Natural killer cell (primary cell): Measurements from ENCODE around the gene TMEM254. TPM values are rescaled to one million over a fixed set of nuclear protein-coding genes. Genes with fewer than 3 reads are reported as not detected.
"Not testable (repeated sequence)": the region's sequence is repeated elsewhere in the genome, so short reads cannot be mapped to it uniquely, and the experiment has no call there.

Experiments
- ATAC-seq, 3 donors: fragments of 150-1000 bp in 2 of 3; fragments of 200-7000 bp in 1 of 3; cut with Tn5 transposase; 1 replicate in 1 of 3; 2 replicates in 2 of 3; pipeline ENCODE4 v1.10.0; 2021; ENCODE audit warnings: mild to moderate bottlenecking in 2 of 3, moderate library complexity in 2 of 3
- DNase-seq, 2 donors: peaks; one replicate each; pipeline versions ENCODE4 v3.0.0 to v3.0.0-alpha.2; 2013 to 2021; ENCODE audit warnings: mixed read lengths in 1 of 2
- H3K27ac ChIP-seq: one replicate; pipeline ENCODE4 v1.5.1; 2013; ENCODE audit warnings: mild to moderate bottlenecking, low read length
- H3K27me3 ChIP-seq: one replicate; pipeline ENCODE4 v1.6.1; 2013; ENCODE audit warnings: low read length; ENCODE audit not compliant: control insufficient read depth, insufficient read depth
- H3K36me3 ChIP-seq: one replicate; pipeline ENCODE4 v1.6.1; 2013; ENCODE audit warnings: low read length; ENCODE audit not compliant: control insufficient read depth, insufficient read depth
- H3K4me1 ChIP-seq: one replicate; pipeline ENCODE4 v1.6.1; 2013; ENCODE audit warnings: low read length; ENCODE audit not compliant: control insufficient read depth, insufficient read depth
- H3K4me3 ChIP-seq: one replicate; pipeline ENCODE4 v1.5.1; 2013; ENCODE audit warnings: low read length
- H3K9me3 ChIP-seq: one replicate; pipeline ENCODE4 v1.6.1; 2013; ENCODE audit warnings: low read length; ENCODE audit not compliant: control insufficient read depth, insufficient read depth
- H3K27ac Mint-ChIP-seq, 2 donors: one replicate each; pipeline ENCODE4 v1.8.0; 2022; ENCODE audit warnings: mild to moderate bottlenecking in 2 of 2, mixed read lengths in 2 of 2, moderate library complexity in 1 of 2
- H3K27me3 Mint-ChIP-seq, 2 donors: one replicate each; pipeline ENCODE4 v1.8.0; 2022; ENCODE audit warnings: low read depth in 2 of 2, mixed read lengths in 2 of 2
- H3K36me3 Mint-ChIP-seq: one replicate; pipeline ENCODE4 v1.8.0; 2022; ENCODE audit warnings: mixed read lengths
- H3K4me1 Mint-ChIP-seq, 2 donors: one replicate each; pipeline ENCODE4 v1.8.0; 2022; ENCODE audit warnings: mixed read lengths in 2 of 2
- H3K4me3 Mint-ChIP-seq: one replicate; pipeline ENCODE4 v1.8.0; 2022; ENCODE audit warnings: mild to moderate bottlenecking, moderate library complexity, mixed read lengths
- H3K9me3 Mint-ChIP-seq, 2 donors: one replicate each; pipeline ENCODE4 v1.8.0; 2022; ENCODE audit warnings: mixed read lengths in 2 of 2
- WGBS: methylation state at CpG from one replicate; pipeline ENCODE4 v1.1.7; 2013; ENCODE audit warnings: missing lambda C conversion rate; ENCODE audit not compliant: insufficient coverage; 5-methylcytosine and 5-hydroxymethylcytosine counted together
- intact Hi-C: fragments of 100-400 bp; cut with micrococcal nuclease; formaldehyde crosslinking; loops from one replicate; pipeline ENCODE4 v1.14.2; 2022
- total RNA-seq, 4 donors: library from RNA; stranded (reverse); fragments of 120-200 nt in 1 of 4; gene quantifications; one replicate each; pipeline versions ENCODE4 v1.2.3 to v1.2.4, GENCODE V29; 2013 to 2022
- TF ChIP-seq, protein P1 (sequence below): fragments of 200-600 bp; IDR thresholded peaks from one replicate; pipeline ENCODE4 v1.8.0; 2022; ENCODE audit warnings: antibody characterized with exemption

Gene TMEM254, protein sequence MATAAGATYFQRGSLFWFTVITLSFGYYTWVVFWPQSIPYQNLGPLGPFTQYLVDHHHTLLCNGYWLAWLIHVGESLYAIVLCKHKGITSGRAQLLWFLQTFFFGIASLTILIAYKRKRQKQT
- 10 to 100 TPM in 2 of 3 donors, 1 to 10 TPM in 1; 7.1 to 11.1 (median 10.3) TPM for total RNA-seq
- total RNA-seq (2013): 10.8 TPM

DNA sequence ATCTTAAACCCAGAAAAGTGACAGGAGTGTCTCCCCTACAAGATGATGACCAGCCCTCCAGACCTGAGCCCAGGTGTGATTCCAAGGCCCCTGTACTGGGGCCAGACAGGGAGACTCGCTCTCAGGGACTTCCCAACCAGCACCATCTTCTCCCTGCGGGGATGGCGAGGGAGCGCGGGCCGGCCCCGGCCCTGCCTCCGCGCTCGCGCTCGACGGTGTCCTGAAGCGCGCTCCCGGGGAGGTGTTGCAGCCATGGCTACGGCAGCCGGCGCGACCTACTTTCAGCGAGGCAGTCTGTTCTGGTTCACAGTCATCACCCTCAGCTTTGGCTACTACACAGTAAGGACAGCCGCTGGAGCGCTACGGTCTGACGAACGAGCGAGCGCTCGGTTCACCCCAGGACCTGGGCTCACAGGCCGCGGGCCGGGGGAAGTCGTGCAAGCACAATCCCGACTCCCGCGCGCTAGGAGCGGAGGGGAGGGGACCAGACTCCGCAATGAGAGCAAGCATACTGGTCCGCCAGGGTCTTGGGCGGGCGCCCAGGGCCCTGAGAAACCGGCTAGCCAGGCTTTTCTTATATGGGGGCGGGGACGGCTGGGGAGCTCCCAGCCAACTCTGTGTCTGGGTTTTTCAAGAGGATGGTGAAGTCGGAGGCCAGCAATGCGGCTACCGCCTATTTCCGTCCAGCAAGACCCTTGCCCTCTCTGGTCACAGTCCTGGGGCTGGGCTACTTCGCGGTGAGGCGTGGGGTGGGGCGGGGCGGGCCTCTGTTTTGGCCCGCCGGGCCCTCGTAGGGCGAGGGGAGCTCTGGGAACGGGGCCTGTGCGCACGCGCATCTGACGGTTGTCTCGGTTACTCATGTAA, at the start of gene TMEM254:
TSS of gene TMEM254 (plus strand) at position 218 of the 864 bp plus-strand sequence. CDS start at position 253, 35 bp downstream.
- ATAC-seq: peak; percentile 80 to 91 (median 84)
- H3K4me1 Mint-ChIP-seq: peaks cover 20% of the 10 kb centered on the region in 2 donors
- peaks cover 0 to 2% of the 10 kb centered on the region in 2 donors for H3K27me3 Mint-ChIP-seq
- H3K27ac Mint-ChIP-seq: peak within 1 kb of the TSS; percentile 91 to 97
- TF ChIP-seq, protein P1, sequence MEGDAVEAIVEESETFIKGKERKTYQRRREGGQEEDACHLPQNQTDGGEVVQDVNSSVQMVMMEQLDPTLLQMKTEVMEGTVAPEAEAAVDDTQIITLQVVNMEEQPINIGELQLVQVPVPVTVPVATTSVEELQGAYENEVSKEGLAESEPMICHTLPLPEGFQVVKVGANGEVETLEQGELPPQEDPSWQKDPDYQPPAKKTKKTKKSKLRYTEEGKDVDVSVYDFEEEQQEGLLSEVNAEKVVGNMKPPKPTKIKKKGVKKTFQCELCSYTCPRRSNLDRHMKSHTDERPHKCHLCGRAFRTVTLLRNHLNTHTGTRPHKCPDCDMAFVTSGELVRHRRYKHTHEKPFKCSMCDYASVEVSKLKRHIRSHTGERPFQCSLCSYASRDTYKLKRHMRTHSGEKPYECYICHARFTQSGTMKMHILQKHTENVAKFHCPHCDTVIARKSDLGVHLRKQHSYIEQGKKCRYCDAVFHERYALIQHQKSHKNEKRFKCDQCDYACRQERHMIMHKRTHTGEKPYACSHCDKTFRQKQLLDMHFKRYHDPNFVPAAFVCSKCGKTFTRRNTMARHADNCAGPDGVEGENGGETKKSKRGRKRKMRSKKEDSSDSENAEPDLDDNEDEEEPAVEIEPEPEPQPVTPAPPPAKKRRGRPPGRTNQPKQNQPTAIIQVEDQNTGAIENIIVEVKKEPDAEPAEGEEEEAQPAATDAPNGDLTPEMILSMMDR: no peak
- Histone ChIP-seq H3K9me3 (no peaks in the 10 kb centered on the region), H3K36me3 (no peaks in the 10 kb centered on the region), H3K4me1 (peaks cover 14% of the 10 kb centered on the region), H3K4me3 (peak within 1 kb of the TSS; percentile 100), H3K27ac (peak within 1 kb of the TSS; percentile 96), H3K27me3 (no peaks in the 10 kb centered on the region)
- DNase-seq: peak; percentile 80 to 92
- intact Hi-C loops: no loop called here
- peak within 1 kb of the TSS; percentile 99 for H3K4me3 Mint-ChIP-seq
- under 1% methylated on average over 64 of the region's 64 CpGs for WGBS
- no peaks in the 10 kb centered on the region for H3K36me3 Mint-ChIP-seq
- H3K9me3 Mint-ChIP-seq: no peaks in the 10 kb centered on the region

DNA sequence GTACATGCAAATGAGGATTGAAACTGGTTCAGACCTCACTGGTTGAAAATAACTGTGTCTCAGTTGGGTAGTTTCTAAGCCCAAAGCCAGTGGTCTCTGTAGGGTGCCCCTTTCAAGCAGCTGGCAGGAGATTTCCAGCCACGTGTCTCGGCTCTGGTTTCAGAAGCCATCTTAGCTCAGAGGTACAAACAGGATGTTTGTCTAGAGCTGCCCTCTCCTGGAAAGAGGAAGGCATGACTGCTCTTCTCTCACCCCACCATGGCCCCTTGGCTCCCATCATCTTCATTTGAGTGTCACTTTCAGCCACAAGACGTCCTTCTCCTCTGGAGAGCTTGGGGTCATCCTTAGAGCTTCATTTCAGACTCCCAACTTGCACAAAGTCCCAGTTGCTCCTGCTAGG, 49.3 kb upstream of the TMEM254 start:
- H3K4me3 Mint-ChIP-seq, H3K36me3 Mint-ChIP-seq, H3K27ac Mint-ChIP-seq, H3K9me3 Mint-ChIP-seq, H3K27me3 ChIP-seq, H3K4me3 ChIP-seq, intact Hi-C loops, H3K36me3 ChIP-seq, H3K4me1 Mint-ChIP-seq, H3K4me1 ChIP-seq, ATAC-seq, H3K27ac ChIP-seq, H3K9me3 ChIP-seq, H3K27me3 Mint-ChIP-seq, DNase-seq: not testable (repeated sequence)
- 62% methylated on average over 3 of the region's 3 CpGs for WGBS

DNA sequence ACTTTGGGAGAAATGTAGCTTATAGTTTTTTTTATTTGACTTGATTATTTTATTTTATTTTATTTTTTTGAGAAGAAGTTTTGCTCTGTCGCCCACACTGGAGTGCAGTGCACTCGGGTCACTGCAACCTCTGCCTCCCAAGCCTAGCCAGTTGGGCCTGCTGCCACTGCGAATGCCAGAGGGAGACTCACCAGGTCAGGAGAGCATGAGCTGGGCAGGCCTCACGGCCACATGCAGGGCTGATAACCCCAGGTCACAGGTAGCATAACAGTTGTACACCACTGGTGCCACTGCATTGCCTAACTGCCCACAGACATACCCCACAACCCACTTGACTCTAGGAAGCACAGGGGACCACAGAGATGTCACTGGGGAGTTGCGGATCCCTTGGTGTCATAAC, 48.6 kb upstream of the TMEM254 start:
- DNase-seq, H3K4me3 ChIP-seq, H3K4me1 Mint-ChIP-seq, H3K27me3 Mint-ChIP-seq, H3K27ac Mint-ChIP-seq, H3K36me3 Mint-ChIP-seq, H3K36me3 ChIP-seq, H3K27me3 ChIP-seq, H3K27ac ChIP-seq, H3K9me3 Mint-ChIP-seq, intact Hi-C loops, ATAC-seq, H3K4me1 ChIP-seq, H3K4me3 Mint-ChIP-seq, H3K9me3 ChIP-seq: not testable (repeated sequence)
- 47% methylated on average over 5 of the region's 5 CpGs for WGBS

DNA sequence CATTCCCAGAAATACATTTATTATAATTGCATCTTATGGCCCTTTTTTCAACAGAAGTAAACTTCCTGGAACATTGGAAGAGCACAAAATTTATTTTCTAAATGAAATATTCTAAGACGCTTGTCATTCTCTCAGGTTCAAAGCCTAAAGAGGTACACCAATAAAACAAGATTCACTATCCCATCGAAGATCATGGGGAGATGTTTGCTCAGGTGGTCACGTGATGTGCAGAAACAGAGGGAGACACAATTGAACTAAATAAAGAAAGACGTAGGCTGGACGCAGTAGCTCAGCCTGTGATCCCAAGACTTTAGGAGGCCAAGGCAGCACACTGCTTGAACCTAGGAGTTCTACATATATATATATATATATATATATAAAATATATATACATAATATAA, 46.0 kb upstream of the TMEM254 start:
- H3K27ac Mint-ChIP-seq: no peak overlapping the region
- H3K27me3 Mint-ChIP-seq: no peaks in the 10 kb centered on the region
- WGBS: 90% methylated on average over 5 of the region's 5 CpGs
- H3K4me1 Mint-ChIP-seq: no peaks in the 10 kb centered on the region
- no peaks in the 10 kb centered on the region for H3K9me3 Mint-ChIP-seq
- intact Hi-C loops: no loop called here
- Histone ChIP-seq H3K4me1 (no peaks in the 10 kb centered on the region), H3K4me3 (no peak overlapping the region), H3K36me3 (no peaks in the 10 kb centered on the region), H3K9me3 (no peaks in the 10 kb centered on the region), H3K27ac (no peak overlapping the region), H3K27me3 (no peaks in the 10 kb centered on the region)
- no peak overlapping the region for H3K4me3 Mint-ChIP-seq
- no peak for DNase-seq
- ATAC-seq: no peak
- no peaks in the 10 kb centered on the region for H3K36me3 Mint-ChIP-seq
- TF ChIP-seq, protein P1: no peak

DNA sequence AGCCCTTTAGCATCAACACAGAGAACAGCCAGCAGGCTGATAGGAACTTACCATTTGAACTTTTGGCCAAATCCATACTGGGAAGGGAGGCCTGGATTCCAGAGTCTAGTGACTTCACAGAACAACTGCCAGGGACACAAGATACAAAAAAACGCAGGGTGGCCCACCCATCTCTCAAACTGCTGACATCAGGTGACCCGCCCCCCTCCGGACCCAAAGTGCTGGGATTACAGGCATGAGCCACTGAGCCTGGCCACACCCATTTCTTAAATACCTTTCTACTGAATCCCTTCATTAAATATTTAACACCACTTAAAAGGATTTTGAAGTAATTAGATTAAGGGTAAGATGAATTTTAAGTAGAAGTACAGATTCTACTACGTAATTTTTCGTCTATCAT, 43.7 kb upstream of the TMEM254 start:
- H3K27ac Mint-ChIP-seq, H3K27me3 Mint-ChIP-seq, H3K36me3 ChIP-seq, DNase-seq, H3K9me3 Mint-ChIP-seq, H3K27ac ChIP-seq, intact Hi-C loops, H3K4me1 Mint-ChIP-seq, ATAC-seq, H3K4me3 Mint-ChIP-seq, H3K9me3 ChIP-seq, H3K4me1 ChIP-seq, H3K4me3 ChIP-seq, H3K36me3 Mint-ChIP-seq, H3K27me3 ChIP-seq: not testable (repeated sequence)
- 75% methylated on average over 1 of the region's 5 CpGs for WGBS

DNA sequence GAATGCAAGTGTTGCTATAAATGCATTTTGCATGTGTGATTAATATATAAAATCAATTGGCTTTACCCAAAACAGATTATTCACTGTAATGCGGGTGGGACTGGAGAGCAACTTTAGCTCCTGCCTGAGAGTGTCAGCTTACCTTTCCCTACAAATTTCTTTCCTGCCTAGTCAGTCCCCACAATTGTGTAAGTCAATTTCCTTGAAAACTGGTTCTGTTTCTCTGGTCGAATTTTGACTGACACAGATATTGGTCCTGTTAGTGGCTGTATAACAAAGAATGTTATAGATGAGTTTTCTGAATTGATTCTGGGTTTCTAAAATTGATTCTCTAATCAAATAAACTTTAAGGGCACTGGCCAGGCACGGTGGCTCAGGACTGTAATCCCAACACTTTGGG, 43.0 kb upstream of the TMEM254 start:
- H3K36me3 Mint-ChIP-seq, H3K27me3 Mint-ChIP-seq, H3K27me3 ChIP-seq, intact Hi-C loops, H3K4me1 Mint-ChIP-seq, H3K36me3 ChIP-seq, H3K9me3 Mint-ChIP-seq, DNase-seq, H3K4me3 Mint-ChIP-seq, ATAC-seq, H3K4me1 ChIP-seq, H3K4me3 ChIP-seq, H3K9me3 ChIP-seq, H3K27ac ChIP-seq, H3K27ac Mint-ChIP-seq: not testable (repeated sequence)
- 80% methylated on average over 3 of the region's 3 CpGs for WGBS
